ENCODE data around the gene CXCL3.

- TF ChIP-seq CTCF (IDR thresholded peaks at IDR 0.05; ENCODE audit: low read depth, low read length, poor library complexity, severe bottlenecking) (no peak), EZH2phosphoT487 (IDR thresholded peaks at IDR 0.05; ENCODE audit: borderline replicate concordance, low read length) (no peak)
These were observed 47.2 kb upstream of the CXCL3 start for GRCh38 chr4:74085669-74086068.

Measured in DOHH2 (cell line).